T-cell (primary cell): ENCODE measurements around the gene CLECL1. TPM values are rescaled to one million over a fixed set of nuclear protein-coding genes. Genes with fewer than 3 reads are reported as not detected.

ENCODE experiments used
- ATAC-seq, 4 experiments: fragments of 200-7000 bp in 3 of 4; fragments of 150-1000 bp in 1 of 4; cut with Tn5 transposase; replicated peaks in 1 of 4; 1 replicate in 3 of 4; 2 replicates in 1 of 4; pipeline ENCODE4 v1.10.0; 2021; ENCODE audit warnings: moderate library complexity in 3 of 4, mild to moderate bottlenecking in 2 of 4, moderate number of reproducible peaks in 1 of 4
- CTCF ChIA-PET, 2 donors: fragments of 300-600 bp; sonication (Branson Sonifier 250); formaldehyde crosslinking; loops; one replicate each; lab custom pipeline; 2022; ENCODE audit warnings: antibody characterized with exemption in 2 of 2; lab: Charles Lee
- POLR2A ChIA-PET, 2 donors: fragments of 300-600 bp; sonication (Branson Sonifier 250); formaldehyde crosslinking; loops; one replicate each; lab custom pipeline; 2022; ENCODE audit warnings: antibody characterized with exemption in 2 of 2; lab: Charles Lee
- DNase-seq, 35 experiments: peaks; one replicate each; pipeline versions ENCODE4 v3.0.0 to v3.0.0-alpha.2; 2013 to 2023
- H3K27ac ChIP-seq: one replicate; pipeline ENCODE4 v1.5.1; 2013; ENCODE audit warnings: low read length
- H3K27me3 ChIP-seq, 2 experiments: replicated peaks in 1 of 2; 1 replicate in 1 of 2; 2 replicates in 1 of 2; pipeline versions ENCODE4 v1.6.1 to v1.7.0; 2013; ENCODE audit warnings: low read length in 1 of 2, mixed read lengths in 1 of 2; ENCODE audit not compliant: control insufficient read depth in 2 of 2, insufficient read depth in 2 of 2; ENCODE audit errors: extremely low read depth in 1 of 2
- H3K36me3 ChIP-seq, 2 donors: 1 replicate in 1 of 2; 2 replicates in 1 of 2; pipeline versions ENCODE4 v1.6.1 to v1.7.0; 2013; ENCODE audit warnings: low read length in 1 of 2; ENCODE audit not compliant: control insufficient read depth in 2 of 2, insufficient read depth in 1 of 2; ENCODE audit errors: extremely low read depth in 1 of 2
- H3K4me1 ChIP-seq, 2 experiments: 1 replicate in 1 of 2; 2 replicates in 1 of 2; pipeline versions ENCODE4 v1.6.1 to v1.7.0; 2013; ENCODE audit warnings: low read length in 2 of 2, mixed read lengths in 1 of 2; ENCODE audit not compliant: insufficient read depth in 2 of 2, control insufficient read depth in 1 of 2; ENCODE audit errors: extremely low read depth in 1 of 2
- H3K4me3 ChIP-seq, 2 donors: 1 replicate in 1 of 2; 2 replicates in 1 of 2; pipeline versions ENCODE4 v1.5.1 to v1.7.0; 2013; ENCODE audit warnings: mild to moderate bottlenecking in 2 of 2, low read length in 1 of 2, moderate library complexity in 1 of 2; ENCODE audit not compliant: control insufficient read depth in 1 of 2; ENCODE audit errors: extremely low read depth in 1 of 2
- H3K9me3 ChIP-seq: 2 replicates; pipeline ENCODE4 v1.7.0; 2013
- H3K27ac Mint-ChIP-seq, 2 donors: one replicate each; pipeline ENCODE4 v1.8.0; 2020 to 2021; ENCODE audit warnings: mild to moderate bottlenecking in 2 of 2, mixed read lengths in 2 of 2
- H3K27me3 Mint-ChIP-seq, 2 donors: one replicate each; pipeline ENCODE4 v1.8.0; 2021 to 2022; ENCODE audit warnings: mixed read lengths in 2 of 2
- H3K36me3 Mint-ChIP-seq: one replicate; pipeline ENCODE4 v1.8.0; 2021; ENCODE audit warnings: mixed read lengths
- H3K4me1 Mint-ChIP-seq, 3 donors: one replicate each; pipeline ENCODE4 v1.8.0; 2020 to 2022; ENCODE audit warnings: mixed read lengths in 3 of 3, mild to moderate bottlenecking in 1 of 3
- H3K4me3 Mint-ChIP-seq, 3 donors: one replicate each; pipeline ENCODE4 v1.8.0; 2020 to 2022; ENCODE audit warnings: mild to moderate bottlenecking in 3 of 3, mixed read lengths in 3 of 3, moderate library complexity in 3 of 3
- H3K9me3 Mint-ChIP-seq, 3 donors: one replicate each; pipeline ENCODE4 v1.8.0; 2020 to 2022; ENCODE audit warnings: mixed read lengths in 3 of 3
- WGBS: methylation state at CpG from one replicate; pipeline ENCODE4 v1.1.5; 2013; ENCODE audit warnings: missing lambda C conversion rate; ENCODE audit not compliant: insufficient coverage; 5-methylcytosine and 5-hydroxymethylcytosine counted together
- total RNA-seq, 35 experiments: library from RNA in 6 of 35; stranded (reverse) in 6 of 35; fragments of 120-200 nt in 1 of 35; gene quantifications; one replicate each; pipeline versions ENCODE4 v1.2.1 to v1.2.4 and lab custom pipeline; 2013 to 2026

The CLECL1 gene
- total RNA-seq, 5 donors from 2014 or later (not counting 1 experiment from before 2014, with no cell fraction given) = 1.1 to 4.4 (median 2.9) TPM

DNA sequence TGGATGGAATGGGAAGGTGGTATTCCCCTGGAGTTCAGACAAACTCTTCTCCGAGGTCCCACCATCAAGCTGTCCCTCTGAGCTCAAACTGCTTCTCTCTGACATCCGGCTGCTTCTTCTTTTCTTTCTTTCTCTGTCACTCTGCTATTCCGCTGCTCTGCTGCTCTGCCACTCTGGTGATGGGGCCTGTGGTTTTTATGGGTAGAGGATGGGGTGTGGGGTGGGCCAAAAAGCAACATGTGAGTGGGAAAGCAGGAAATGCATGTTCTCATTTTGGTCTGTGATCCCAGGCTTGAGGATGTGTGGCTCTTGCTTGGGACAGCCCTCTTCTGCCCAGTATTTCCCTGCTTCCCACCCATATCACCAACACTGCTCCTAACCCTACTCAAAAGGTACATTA is 30.6 kb downstream of the CLECL1 start:
- Histone ChIP-seq H3K27ac (peak overlapping the region; percentile 79), H3K36me3 (no peaks in the 10 kb centered on the region), H3K9me3 (no peaks in the 10 kb centered on the region), H3K27me3 (no peaks in the 10 kb centered on the region), H3K4me3 (peak overlapping the region in 1 of 2 donors; percentile 13), H3K4me1 (peaks cover 23 to 47% of the 10 kb centered on the region in 2 experiments)
- ChIA-PET POLR2A (interaction anchor here in 1 of 2 donors (0.6 kb wide), 1 partner anchor 18 kb away, joined by 3 read pairs; no protein-coding TSS in a partner anchor), CTCF (no interaction called here)
- ATAC-seq = peak; percentile 65 to 80 (median 73)
- peak overlapping the region; percentile 41 to 61 (median 42) for H3K4me3 Mint-ChIP-seq
- no CpG with 5 or more reads among the region's 3 CpGs for WGBS
- H3K36me3 Mint-ChIP-seq = peaks cover 21% of the 10 kb centered on the region
- DNase-seq = peak; percentile 34 to 76 (median 52)
- peaks cover 72 to 83% (median 78%) of the 10 kb centered on the region in 3 donors for H3K4me1 Mint-ChIP-seq
- peak overlapping the region; percentile 94 to 96 for H3K27ac Mint-ChIP-seq
- H3K27me3 Mint-ChIP-seq = no peaks in the 10 kb centered on the region
- peaks cover 16 to 57% (median 39%) of the 10 kb centered on the region in 3 donors for H3K9me3 Mint-ChIP-seq

GRCh38 chr12:9701380-9702154 is 31.3 kb downstream of the CLECL1 start:
- Mint-ChIP-seq H3K9me3 (peaks cover 16 to 63% (median 45%) of the 10 kb centered on the region in 3 donors), H3K36me3 (peaks cover 24% of the 10 kb centered on the region), H3K27ac (peak overlapping the region; percentile 94 to 96), H3K27me3 (no peaks in the 10 kb centered on the region), H3K4me3 (peak overlapping the region in 2 of 3 donors; percentile 39 to 61), H3K4me1 (peaks cover 67 to 77% (median 71%) of the 10 kb centered on the region in 3 donors)
- Histone ChIP-seq H3K4me3 (peak overlapping the region; percentile 13 to 26), H3K9me3 (no peaks in the 10 kb centered on the region), H3K4me1 (peaks cover 22 to 45% of the 10 kb centered on the region in 2 experiments), H3K27me3 (no peaks in the 10 kb centered on the region), H3K27ac (peak overlapping the region; percentile 79), H3K36me3 (peaks cover 0 to 2% of the 10 kb centered on the region in 2 donors)
- peak in 16 of 35 experiments; percentile 13 to 65 (median 28) for DNase-seq
- ChIA-PET CTCF (no interaction called here), POLR2A (interaction anchor here in 1 of 2 donors (0.6 kb wide), 2 partner anchors 17 to 53 kb away, joined by 3 read pairs; no protein-coding TSS in a partner anchor)
- ATAC-seq = peak; percentile 36 to 65 (median 38)
- 18% methylated on average over 1 of the region's 1 CpG for whole genome bisulfite sequencing

DNA sequence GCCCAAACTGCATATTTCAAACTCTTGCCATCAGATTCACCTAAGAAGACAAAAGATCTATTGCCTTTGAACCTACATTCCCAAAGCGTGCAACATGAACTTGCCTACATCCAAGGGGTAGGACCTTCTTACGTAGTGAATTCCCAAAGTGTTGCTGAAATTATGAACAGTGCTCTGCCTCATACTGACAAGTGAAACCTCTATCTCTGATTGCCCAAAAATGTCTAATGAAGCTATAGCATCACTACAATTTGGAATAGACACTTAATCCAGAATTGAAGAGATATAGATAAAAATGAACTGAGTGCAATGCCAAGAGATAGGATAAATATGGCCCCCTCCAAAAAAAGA is 32.3 kb downstream of the CLECL1 start:
- Mint-ChIP-seq H3K4me1 (peaks cover 61 to 71% (median 61%) of the 10 kb centered on the region in 3 donors), H3K9me3 (peaks cover 12 to 64% (median 45%) of the 10 kb centered on the region in 3 donors), H3K4me3 (peak overlapping the region in 1 of 3 donors; percentile 61), H3K27me3 (no peaks in the 10 kb centered on the region), H3K27ac (peak overlapping the region; percentile 94 to 96), H3K36me3 (peaks cover 26% of the 10 kb centered on the region)
- 92% methylated on average over 2 of the region's 2 CpGs for whole genome bisulfite sequencing
- Histone ChIP-seq H3K36me3 (peaks cover 3 to 10% of the 10 kb centered on the region in 2 donors), H3K9me3 (no peaks in the 10 kb centered on the region), H3K27me3 (no peaks in the 10 kb centered on the region), H3K27ac (peak overlapping the region; percentile 79), H3K4me3 (no peak overlapping the region), H3K4me1 (peaks cover 17 to 40% of the 10 kb centered on the region in 2 experiments)
- ChIA-PET CTCF (interaction anchor here in 1 of 2 donors (1.1 kb wide), 1 partner anchor 37 kb away, joined by 3 read pairs; no protein-coding TSS in a partner anchor), POLR2A (interaction anchor here in 1 of 2 donors (0.7 kb wide), 1 partner anchor 40 kb away, joined by 3 read pairs; no protein-coding TSS in a partner anchor)
- no peak for ATAC-seq
- DNase-seq = no peak

DNA sequence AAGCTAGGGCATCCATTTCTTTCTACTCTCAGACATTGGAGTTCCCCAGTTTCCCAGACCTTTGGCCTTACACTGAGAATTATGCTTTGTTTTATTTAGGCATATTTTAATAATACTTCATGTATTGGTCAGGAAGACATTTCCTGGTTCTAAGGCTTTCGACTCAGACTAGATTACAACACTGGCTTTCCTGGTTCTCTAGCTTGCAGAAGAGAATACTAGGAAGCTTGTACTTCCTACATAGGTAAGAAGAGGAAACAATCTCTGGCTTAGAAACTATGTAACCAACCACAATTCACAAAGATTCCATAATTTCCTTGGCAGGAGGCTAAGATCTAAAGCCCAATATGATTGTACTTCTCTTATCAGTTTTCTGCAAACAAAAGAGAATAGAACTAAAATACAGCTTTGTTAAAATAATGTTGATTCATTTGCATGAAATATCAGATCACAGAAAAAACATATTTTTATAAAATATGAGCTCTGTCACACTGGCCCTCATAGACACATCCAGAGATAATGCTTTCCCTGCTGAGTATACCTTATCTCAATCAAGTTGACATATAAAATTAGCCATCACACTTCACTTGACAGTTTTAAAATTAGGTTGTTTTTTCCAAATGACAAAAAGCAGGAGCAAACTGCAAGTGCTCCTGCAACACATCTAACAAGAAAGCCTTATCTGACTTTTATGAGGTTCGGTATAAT is 32.8 kb downstream of the CLECL1 start:
- Histone ChIP-seq H3K4me3 (no peak overlapping the region), H3K9me3 (peaks cover under 1% of the 10 kb centered on the region), H3K4me1 (peaks cover 17 to 39% of the 10 kb centered on the region in 2 experiments), H3K27ac (peak overlapping the region; percentile 79), H3K36me3 (peaks cover 6 to 16% of the 10 kb centered on the region in 2 donors), H3K27me3 (no peaks in the 10 kb centered on the region)
- H3K27ac Mint-ChIP-seq = peak overlapping the region; percentile 94 to 96
- POLR2A ChIA-PET = interaction anchor here (0.5 to 1.3 kb wide), 4 partner anchors 12 to 52 kb away, joined by 3 to 5 read pairs (median 3); no protein-coding TSS in a partner anchor
- CTCF ChIA-PET = interaction anchor here (0.6 to 1.4 kb wide), 4 partner anchors 19 to 64 kb away, joined by 3 to 4 read pairs (median 3); partner anchors contain the start of gene CLEC2D (in 1 of the 2)
- no peak for DNase-seq
- ATAC-seq = no peak
- peaks cover 16 to 64% (median 50%) of the 10 kb centered on the region in 3 donors for H3K9me3 Mint-ChIP-seq
- H3K36me3 Mint-ChIP-seq = peaks cover 27% of the 10 kb centered on the region
- WGBS = 80% methylated on average over 1 of the region's 2 CpGs
- H3K4me3 Mint-ChIP-seq = peak overlapping the region in 1 of 3 donors; percentile 61
- no peaks in the 10 kb centered on the region for H3K27me3 Mint-ChIP-seq
- peaks cover 55 to 71% (median 56%) of the 10 kb centered on the region in 3 donors for H3K4me1 Mint-ChIP-seq

- no CpG with 5 or more reads among the region's 1 CpG for WGBS
- H3K27me3 ChIP-seq = no peaks in the 10 kb centered on the region
- ChIA-PET CTCF (interaction anchor here (0.6 to 1.4 kb wide), 4 partner anchors 18 to 64 kb away, joined by 3 to 4 read pairs (median 3); partner anchors contain the start of gene CLEC2D (in 1 of the 2)), POLR2A (interaction anchor here (0.5 to 1.3 kb wide), 5 partner anchors 12 to 61 kb away, joined by 3 to 5 read pairs (median 3); no protein-coding TSS in a partner anchor)
- no peak overlapping the region for H3K4me3 ChIP-seq
- peaks cover 17 to 39% of the 10 kb centered on the region in 2 experiments for H3K4me1 ChIP-seq
- Mint-ChIP-seq H3K4me1 (peaks cover 52 to 65% (median 55%) of the 10 kb centered on the region in 3 donors), H3K9me3 (peaks cover 16 to 60% (median 52%) of the 10 kb centered on the region in 3 donors), H3K27ac (peak overlapping the region; percentile 36 to 94), H3K36me3 (peaks cover 32% of the 10 kb centered on the region), H3K27me3 (no peaks in the 10 kb centered on the region), H3K4me3 (no peak overlapping the region)
- DNase-seq = no peak
- no peak for ATAC-seq
- H3K9me3 ChIP-seq = peaks cover 5% of the 10 kb centered on the region
- peak overlapping the region; percentile 79 for H3K27ac ChIP-seq
- H3K36me3 ChIP-seq = peaks cover 7 to 22% of the 10 kb centered on the region in 2 donors
These were observed 33.5 kb downstream of the CLECL1 start for GRCh38 chr12:9699269-9699897.
